ENCODE data around the gene NCAM2.

GRCh38 chr21:21156957-21157356, 158.7 kb downstream of the NCAM2 start:
- TF ChIP-seq JUND (IDR thresholded peaks at IDR 0.05) (no peak), ATF3 (IDR thresholded peaks at IDR 0.05) (no peak), POLR2AphosphoS5 (IDR thresholded peaks at IDR 0.05; ENCODE audit: low read depth, low read length) (no peak), REST (IDR thresholded peaks at IDR 0.05; ENCODE audit: low read depth) (no peak)

Data from HCT116 (cell line).